GM12878 (cell line): ENCODE data around the gene GRK5. TPM values are rescaled to one million over a fixed set of nuclear protein-coding genes. Genes with fewer than 3 reads are reported as not detected.

Experiments
- ATAC-seq: fragments of 200-7000 bp; cut with Tn5 transposase; 3 replicates; pipeline ENCODE4 v1.9.1; 2020; ENCODE audit warnings: mild to moderate bottlenecking, moderate library complexity
- BruUV-seq: library from RNA; stranded (reverse); fragments of 400-500 nt; replicated peaks from 2 replicates; lab custom pipeline; 2021; lab: Mats Ljungman, UMichigan
- CTCF ChIA-PET: fragments of 300-600 bp; sonication (Branson Sonifier 250); formaldehyde crosslinking; extraction: SDS; loops from one replicate; lab custom pipeline; 2021; ENCODE audit warnings: inconsistent platforms; lab: Yijun Ruan, JAX
- POLR2A ChIA-PET: fragments of 350-600 bp; formaldehyde crosslinking; extraction: SDS; loops from one replicate; lab custom pipeline; 2021; ENCODE audit warnings: inconsistent platforms; lab: Charles Lee
- RAD21 ChIA-PET: fragments of 300-600 bp; sonication (Branson Sonifier 250); formaldehyde crosslinking; loops from one replicate; lab custom pipeline; 2023; ENCODE audit warnings: antibody characterized with exemption; ENCODE audit not compliant: unreplicated experiment; lab: Charles Lee
- SMC1A ChIA-PET: fragments of 300-600 bp; sonication (Branson Sonifier 250); formaldehyde crosslinking; loops from one replicate; lab custom pipeline; 2023; ENCODE audit not compliant: unreplicated experiment, uncharacterized antibody; lab: Charles Lee
- DNase-seq: peaks from one replicate; pipeline ENCODE4 v3.0.0-alpha.2; 2011; ENCODE audit warnings: low read depth, low spot score
- FAIRE-seq: peaks from 3 replicates; lab custom pipeline; 2011; peaks lifted over from hg19 to GRCh38; lab: Jason Lieb, UNC
- H2AFZ ChIP-seq: 2 replicates; pipeline ENCODE4 v1.6.0; 2011; ENCODE audit warnings: low read depth, low read length, control low read depth; ENCODE audit not compliant: control insufficient read depth
- H3K27ac ChIP-seq: 2 replicates; pipeline ENCODE4 v1.5.1; 2011; ENCODE audit warnings: control low read depth; ENCODE audit not compliant: control insufficient read depth, insufficient read depth
- H3K27me3 ChIP-seq, 2 experiments: replicated peaks in 1 of 2; 2 replicates each; pipeline versions ENCODE4 v1.6.0 to v1.6.1; 2011; ENCODE audit warnings: low read length in 1 of 2; ENCODE audit not compliant: control insufficient read depth in 2 of 2, insufficient read depth in 2 of 2
- H3K36me3 ChIP-seq, 2 experiments: 2 replicates each; pipeline ENCODE4 v1.5.1; 2011; ENCODE audit warnings: low read length in 1 of 2; ENCODE audit not compliant: control insufficient read depth in 2 of 2, insufficient read depth in 2 of 2
- H3K4me1 ChIP-seq: 2 replicates; pipeline ENCODE4 v1.6.1; 2011; ENCODE audit warnings: mild to moderate bottlenecking, low read length, moderate library complexity, mixed read lengths; ENCODE audit not compliant: control insufficient read depth, insufficient read depth
- H3K4me2 ChIP-seq: 2 replicates; pipeline ENCODE4 v1.6.0; 2011; ENCODE audit warnings: control low read depth; ENCODE audit not compliant: control insufficient read depth, insufficient read depth
- H3K4me3 ChIP-seq: fragments of 200-600 bp; sonication (generic); 2 replicates; pipeline ENCODE4 v1.5.1; 2016
- H3K79me2 ChIP-seq: 2 replicates; pipeline ENCODE4 v1.6.0; 2011; ENCODE audit warnings: low read length; ENCODE audit not compliant: control insufficient read depth, insufficient read depth
- H3K9ac ChIP-seq: 2 replicates; pipeline ENCODE4 v1.8.0; 2011; ENCODE audit warnings: low read length, control low read depth, mixed read lengths; ENCODE audit not compliant: control insufficient read depth, insufficient read depth
- H3K9me3 ChIP-seq: replicated peaks from 3 replicates; pipeline ENCODE4 v1.5.1; 2011; ENCODE audit warnings: mild to moderate bottlenecking, low read length; ENCODE audit not compliant: control insufficient read depth, insufficient read depth
- H4K20me1 ChIP-seq: 2 replicates; pipeline ENCODE4 v1.6.0; 2011; ENCODE audit not compliant: control insufficient read depth, insufficient read depth
- BACH1 ChIP-seq: fragments of 450-650 bp; IDR thresholded peaks from 2 replicates; pipeline ENCODE4 v1.6.1; 2017; ENCODE audit warnings: mild to moderate bottlenecking, borderline replicate concordance
- FOXM1 ChIP-seq: IDR thresholded peaks from 2 replicates; pipeline ENCODE4 v1.6.1; 2012; ENCODE audit warnings: low read depth, mild to moderate bottlenecking, inconsistent platforms, low read length, moderate library complexity
- KLF5 ChIP-seq: fragments of 450-650 bp; IDR thresholded peaks from 2 replicates; pipeline ENCODE4 v1.6.1; 2014; ENCODE audit warnings: mild to moderate bottlenecking; ENCODE audit not compliant: partially characterized antibody
- MEF2B ChIP-seq: fragments of 450-650 bp; IDR thresholded peaks from 2 replicates; pipeline ENCODE4 v1.6.1; 2018; ENCODE audit warnings: mild to moderate bottlenecking, moderate library complexity; ENCODE audit not compliant: partially characterized antibody, poor library complexity, severe bottlenecking
- MTA3 ChIP-seq: IDR thresholded peaks from 2 replicates; pipeline ENCODE4 v1.6.1; 2012; ENCODE audit warnings: low read length, inconsistent platforms, borderline replicate concordance
- NFIC ChIP-seq: IDR thresholded peaks from 2 replicates; pipeline ENCODE4 v1.6.1; 2012; ENCODE audit warnings: low read depth, mild to moderate bottlenecking, inconsistent platforms, low read length, moderate library complexity
- NFYB ChIP-seq: IDR thresholded peaks from 2 replicates; pipeline ENCODE4 v1.6.1; 2011; ENCODE audit warnings: low read depth, mild to moderate bottlenecking, low read length, improper control_type of control experiment, moderate library complexity; ENCODE audit not compliant: insufficient read depth
- NR2C2 ChIP-seq: IDR thresholded peaks from 2 replicates; pipeline ENCODE4 v1.6.1; 2011; ENCODE audit warnings: borderline replicate concordance, low read depth; ENCODE audit not compliant: control insufficient read depth, insufficient read length
- PML ChIP-seq: IDR thresholded peaks from 2 replicates; pipeline ENCODE4 v1.6.1; 2012; ENCODE audit warnings: low read length, inconsistent platforms
- POLR2AphosphoS2 ChIP-seq: IDR thresholded peaks from 2 replicates; pipeline ENCODE4 v1.6.1; 2011; ENCODE audit warnings: low read depth, mild to moderate bottlenecking, low read length, improper control_type of control experiment, moderate library complexity
- SP1 ChIP-seq: IDR thresholded peaks from one replicate; pipeline ENCODE4 v1.6.1; 2011; ENCODE audit warnings: low read depth, low read length
- TBL1XR1 ChIP-seq: IDR thresholded peaks from 2 replicates; pipeline ENCODE4 v1.6.1; 2012; ENCODE audit warnings: low read depth, low read length, improper control_type of control experiment
- ZNF217 ChIP-seq: fragments of 450-650 bp; IDR thresholded peaks from 2 replicates; pipeline ENCODE4 v1.6.1; 2017; ENCODE audit warnings: antibody characterized with exemption, mild to moderate bottlenecking
- ZNF274 ChIP-seq: IDR thresholded peaks from one replicate; pipeline ENCODE4 v1.8.0; 2011; ENCODE audit not compliant: insufficient read length, insufficient read depth
- WGBS: methylation state at CpG from one replicate; pipeline ENCODE4 v1.1.6; 2016; ENCODE audit warnings: low lambda C conversion rate; ENCODE audit not compliant: insufficient replicate concordance, insufficient coverage; ENCODE audit errors: missing lambda C conversion rate; 5-methylcytosine and 5-hydroxymethylcytosine counted together
- in situ Hi-C: fragments of 300-500 bp; cut with MboI; formaldehyde crosslinking; loops from 9 replicates; pipeline ENCODE4 v1.14.3; 2018; ENCODE audit warnings: mixed read lengths
- intact Hi-C: fragments of 100-400 bp; cut with micrococcal nuclease; formaldehyde crosslinking; loops from one replicate; pipeline ENCODE4 v1.14.2; 2022; ENCODE audit not compliant: unreplicated experiment
- polyA plus RNA-seq, 11 experiments: library from polyadenylated mRNA; depleted of rRNA in 4 of 11; unstranded in 6 of 11; stranded (reverse) in 5 of 11; fragments of >200 nt; fragmentation: Nextera tagmentation in 4 of 11; fragmentation: Illumina TruSeq in 1 of 11; extraction: Ambion mirVana in 4 of 11; extraction: Trizol in 1 of 11; gene quantifications; 1 replicate in 1 of 11; 2 replicates in 10 of 11; pipeline versions ENCODE4 v1.2.1 to v1.2.3, GENCODE V29; 2011 to 2016; ENCODE audit warnings: inconsistent platforms in 2 of 11, missing spikeins in 2 of 11, low read depth in 1 of 11
- total RNA-seq, 4 experiments: library from RNA; depleted of rRNA in 3 of 4; stranded (reverse); fragments of >200 nt in 3 of 4; fragmentation: Illumina TruSeq in 1 of 4; extraction: Trizol in 1 of 4; gene quantifications; 2 replicates each; pipeline versions ENCODE4 v1.2.1 to v1.2.3, GENCODE V29; 2013 to 2021
- TF ChIP-seq, protein P1 (sequence below): fragments of 450-650 bp; IDR thresholded peaks from 2 replicates; pipeline ENCODE4 v1.6.1; 2016; ENCODE audit warnings: mild to moderate bottlenecking
- TF ChIP-seq, protein P2 (sequence below): fragments of 450-650 bp; IDR thresholded peaks from 2 replicates; pipeline ENCODE4 v1.6.1; 2018; ENCODE audit warnings: borderline replicate concordance, mild to moderate bottlenecking; ENCODE audit not compliant: partially characterized antibody
- TF ChIP-seq, protein P3 (sequence below): IDR thresholded peaks from 2 replicates; pipeline ENCODE4 v1.6.1; 2011; ENCODE audit warnings: low read depth, mild to moderate bottlenecking, low read length, moderate library complexity, borderline replicate concordance; ENCODE audit errors: extremely low read depth
- TF ChIP-seq, protein P4 (sequence below): fragments of 450-650 bp; IDR thresholded peaks from 2 replicates; pipeline ENCODE4 v1.6.1; 2017; ENCODE audit warnings: antibody characterized with exemption, mild to moderate bottlenecking, moderate library complexity

The GRK5 gene
- total and polyA plus RNA-seq, 10 of the 15 experiments (the other 5 are each of a cell fraction or from before 2014, with no cell fraction given) = 0.11 to 22.1 (median 10.0) TPM

DNA sequence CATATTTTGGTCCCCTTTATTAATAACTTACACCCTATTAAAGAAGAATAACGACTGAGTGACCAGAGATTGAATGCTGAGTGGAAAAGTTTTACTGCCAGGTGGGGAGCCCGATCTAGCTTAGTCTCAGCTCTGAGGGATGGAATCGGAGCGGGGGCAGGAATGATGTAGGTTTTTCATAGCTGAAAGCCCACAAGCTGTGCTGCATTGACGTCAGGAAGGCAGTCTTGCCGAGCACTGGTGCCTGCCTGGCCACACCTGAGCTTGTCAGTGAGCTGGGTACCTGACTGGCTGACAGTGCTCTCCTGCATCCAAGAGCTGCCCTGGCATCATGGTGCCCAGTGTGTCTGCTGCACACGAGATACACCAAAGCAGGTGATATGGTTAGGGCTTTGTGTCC lies 34.8 kb downstream of the GRK5 start:
- no peaks in the 10 kb centered on the region; the same call in 1 of the 2 replicates for H4K20me1 ChIP-seq
- FAIRE-seq = no peak
- no peaks in the 10 kb centered on the region for H3K36me3 ChIP-seq
- H3K79me2 ChIP-seq = no peaks in the 10 kb centered on the region; the same call in 1 of the 2 replicates
- in situ Hi-C loops = no loop called here
- WGBS = 96% methylated on average over 7 of the region's 7 CpGs
- ChIA-PET POLR2A (no interaction called here), CTCF (interaction anchor here (1.7 kb wide), 1 partner anchor 35 kb away, joined by 4 read pairs; the partner anchor contains the start of gene GRK5), RAD21 (no interaction called here), SMC1A (interaction anchor here (1.2 kb wide), 1 partner anchor 33 kb away, joined by 4 read pairs; no protein-coding TSS in a partner anchor)
- H3K4me1 ChIP-seq = peaks cover 2% of the 10 kb centered on the region; the same call in 1 of the 2 replicates
- no peak overlapping the region for H2AFZ ChIP-seq
- no TSS peak for BruUV-seq
- no peak for ATAC-seq
- H3K4me2 ChIP-seq = no peak overlapping the region
- H3K4me3 ChIP-seq = no peak overlapping the region
- H3K27me3 ChIP-seq = no peaks in the 10 kb centered on the region
- no peak overlapping the region for H3K9ac ChIP-seq
- no peaks in the 10 kb centered on the region for H3K9me3 ChIP-seq
- H3K27ac ChIP-seq = no peak overlapping the region
- DNase-seq = no peak
- intact Hi-C loops = no loop called here
- TF ChIP-seq NR2C2 (no peak), PML (no peak), NFYB (no peak), SP1 (no peak), NFIC (no peak), FOXM1 (no peak), MTA3 (no peak), ZNF217 (no peak), MEF2B (no peak), KLF5 (no peak), BACH1 (no peak), TBL1XR1 (no peak), POLR2AphosphoS2 (no peak), ZNF274 (no peak)
- TF ChIP-seq, protein P1, sequence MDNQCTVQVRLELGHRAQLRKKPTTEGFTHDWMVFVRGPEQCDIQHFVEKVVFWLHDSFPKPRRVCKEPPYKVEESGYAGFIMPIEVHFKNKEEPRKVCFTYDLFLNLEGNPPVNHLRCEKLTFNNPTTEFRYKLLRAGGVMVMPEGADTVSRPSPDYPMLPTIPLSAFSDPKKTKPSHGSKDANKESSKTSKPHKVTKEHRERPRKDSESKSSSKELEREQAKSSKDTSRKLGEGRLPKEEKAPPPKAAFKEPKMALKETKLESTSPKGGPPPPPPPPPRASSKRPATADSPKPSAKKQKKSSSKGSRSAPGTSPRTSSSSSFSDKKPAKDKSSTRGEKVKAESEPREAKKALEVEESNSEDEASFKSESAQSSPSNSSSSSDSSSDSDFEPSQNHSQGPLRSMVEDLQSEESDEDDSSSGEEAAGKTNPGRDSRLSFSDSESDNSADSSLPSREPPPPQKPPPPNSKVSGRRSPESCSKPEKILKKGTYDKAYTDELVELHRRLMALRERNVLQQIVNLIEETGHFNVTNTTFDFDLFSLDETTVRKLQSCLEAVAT = no peak
- TF ChIP-seq, protein P2, sequence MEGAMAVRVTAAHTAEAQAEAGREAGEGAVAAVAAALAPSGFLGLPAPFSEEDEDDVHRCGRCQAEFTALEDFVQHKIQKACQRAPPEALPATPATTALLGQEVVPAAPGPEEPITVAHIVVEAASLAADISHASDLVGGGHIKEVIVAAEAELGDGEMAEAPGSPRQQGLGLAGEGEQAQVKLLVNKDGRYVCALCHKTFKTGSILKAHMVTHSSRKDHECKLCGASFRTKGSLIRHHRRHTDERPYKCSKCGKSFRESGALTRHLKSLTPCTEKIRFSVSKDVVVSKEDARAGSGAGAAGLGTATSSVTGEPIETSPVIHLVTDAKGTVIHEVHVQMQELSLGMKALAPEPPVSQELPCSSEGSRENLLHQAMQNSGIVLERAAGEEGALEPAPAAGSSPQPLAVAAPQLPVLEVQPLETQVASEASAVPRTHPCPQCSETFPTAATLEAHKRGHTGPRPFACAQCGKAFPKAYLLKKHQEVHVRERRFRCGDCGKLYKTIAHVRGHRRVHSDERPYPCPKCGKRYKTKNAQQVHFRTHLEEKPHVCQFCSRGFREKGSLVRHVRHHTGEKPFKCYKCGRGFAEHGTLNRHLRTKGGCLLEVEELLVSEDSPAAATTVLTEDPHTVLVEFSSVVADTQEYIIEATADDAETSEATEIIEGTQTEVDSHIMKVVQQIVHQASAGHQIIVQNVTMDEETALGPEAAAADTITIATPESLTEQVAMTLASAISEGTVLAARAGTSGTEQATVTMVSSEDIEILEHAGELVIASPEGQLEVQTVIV = no peak
- TF ChIP-seq, protein P3, sequence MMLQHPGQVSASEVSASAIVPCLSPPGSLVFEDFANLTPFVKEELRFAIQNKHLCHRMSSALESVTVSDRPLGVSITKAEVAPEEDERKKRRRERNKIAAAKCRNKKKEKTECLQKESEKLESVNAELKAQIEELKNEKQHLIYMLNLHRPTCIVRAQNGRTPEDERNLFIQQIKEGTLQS = no peak
- TF ChIP-seq, protein P4, sequence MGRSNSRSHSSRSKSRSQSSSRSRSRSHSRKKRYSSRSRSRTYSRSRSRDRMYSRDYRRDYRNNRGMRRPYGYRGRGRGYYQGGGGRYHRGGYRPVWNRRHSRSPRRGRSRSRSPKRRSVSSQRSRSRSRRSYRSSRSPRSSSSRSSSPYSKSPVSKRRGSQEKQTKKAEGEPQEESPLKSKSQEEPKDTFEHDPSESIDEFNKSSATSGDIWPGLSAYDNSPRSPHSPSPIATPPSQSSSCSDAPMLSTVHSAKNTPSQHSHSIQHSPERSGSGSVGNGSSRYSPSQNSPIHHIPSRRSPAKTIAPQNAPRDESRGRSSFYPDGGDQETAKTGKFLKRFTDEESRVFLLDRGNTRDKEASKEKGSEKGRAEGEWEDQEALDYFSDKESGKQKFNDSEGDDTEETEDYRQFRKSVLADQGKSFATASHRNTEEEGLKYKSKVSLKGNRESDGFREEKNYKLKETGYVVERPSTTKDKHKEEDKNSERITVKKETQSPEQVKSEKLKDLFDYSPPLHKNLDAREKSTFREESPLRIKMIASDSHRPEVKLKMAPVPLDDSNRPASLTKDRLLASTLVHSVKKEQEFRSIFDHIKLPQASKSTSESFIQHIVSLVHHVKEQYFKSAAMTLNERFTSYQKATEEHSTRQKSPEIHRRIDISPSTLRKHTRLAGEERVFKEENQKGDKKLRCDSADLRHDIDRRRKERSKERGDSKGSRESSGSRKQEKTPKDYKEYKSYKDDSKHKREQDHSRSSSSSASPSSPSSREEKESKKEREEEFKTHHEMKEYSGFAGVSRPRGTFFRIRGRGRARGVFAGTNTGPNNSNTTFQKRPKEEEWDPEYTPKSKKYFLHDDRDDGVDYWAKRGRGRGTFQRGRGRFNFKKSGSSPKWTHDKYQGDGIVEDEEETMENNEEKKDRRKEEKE = no peak
